CD14-positive monocyte (primary cell): Measurements from ENCODE around the gene DNAH14. TPM values are rescaled to one million over a fixed set of nuclear protein-coding genes. Genes with fewer than 3 reads are reported as not detected.

Source experiments
- DNase-seq, 3 donors: peaks; one replicate each; pipeline ENCODE4 v3.0.0-alpha.2; 2011 to 2022
- H2AFZ ChIP-seq: 2 replicates; pipeline ENCODE4 v1.6.0; 2012; ENCODE audit warnings: mild to moderate bottlenecking, low read depth, low read length, inconsistent platforms; ENCODE audit not compliant: insufficient read depth, poor library complexity, severe bottlenecking
- H3K27ac ChIP-seq, 2 donors: 1 replicate in 1 of 2; 2 replicates in 1 of 2; pipeline ENCODE4 v1.5.1; 2012 to 2013; ENCODE audit warnings: low read length in 2 of 2, control low read depth in 1 of 2, inconsistent platforms in 1 of 2, low read depth in 1 of 2, mild to moderate bottlenecking in 1 of 2
- H3K27me3 ChIP-seq, 2 donors: one replicate each; pipeline versions ENCODE4 v1.6.0 to v1.6.1; 2011 to 2013; ENCODE audit warnings: low read length in 2 of 2; ENCODE audit not compliant: control insufficient read depth in 2 of 2, insufficient read depth in 2 of 2
- H3K36me3 ChIP-seq, 2 donors: replicated peaks in 1 of 2; 1 replicate in 1 of 2; 2 replicates in 1 of 2; pipeline versions ENCODE4 v1.5.1 to v1.6.1; 2012 to 2013; ENCODE audit warnings: low read length in 2 of 2, control low read depth in 1 of 2, inconsistent platforms in 1 of 2, mild to moderate bottlenecking in 1 of 2; ENCODE audit not compliant: insufficient read depth in 2 of 2, control insufficient read depth in 1 of 2
- H3K4me1 ChIP-seq, 2 donors: 1 replicate in 1 of 2; 2 replicates in 1 of 2; pipeline versions ENCODE4 v1.5.1 to v1.6.1; 2012 to 2013; ENCODE audit warnings: low read length in 2 of 2, control low read depth in 1 of 2, inconsistent platforms in 1 of 2, mild to moderate bottlenecking in 1 of 2, moderate library complexity in 1 of 2; ENCODE audit not compliant: insufficient read depth in 2 of 2, control insufficient read depth in 1 of 2
- H3K4me2 ChIP-seq: replicated peaks from 2 replicates; pipeline ENCODE3; 2012; ENCODE audit warnings: low read length, moderate library complexity, mild to moderate bottlenecking; ENCODE audit not compliant: poor library complexity, severe bottlenecking; ENCODE audit errors: extremely low read depth
- H3K4me3 ChIP-seq, 3 experiments: fragments of 200-600 bp in 1 of 3; sonication (generic) in 1 of 3; replicated peaks in 1 of 3; 1 replicate in 2 of 3; 2 replicates in 1 of 3; pipeline ENCODE4 v1.5.1; 2011 to 2013; ENCODE audit warnings: low read length in 3 of 3, mild to moderate bottlenecking in 3 of 3, control low read depth in 2 of 3, low read depth in 2 of 3, inconsistent platforms in 1 of 3, moderate library complexity in 1 of 3
- H3K79me2 ChIP-seq: 2 replicates; pipeline ENCODE4 v1.6.0; 2012; ENCODE audit warnings: mild to moderate bottlenecking, control low read depth, inconsistent platforms, low read length, moderate library complexity; ENCODE audit not compliant: insufficient read depth
- H3K9ac ChIP-seq: 2 replicates; pipeline ENCODE4 v1.6.0; 2017; ENCODE audit warnings: low read length, mild to moderate bottlenecking; ENCODE audit not compliant: insufficient read depth, poor library complexity, severe bottlenecking
- H3K9me3 ChIP-seq, 2 donors: replicated peaks in 1 of 2; 1 replicate in 1 of 2; 2 replicates in 1 of 2; pipeline versions ENCODE4 v1.5.1 to v1.6.1; 2012 to 2013; ENCODE audit warnings: low read length in 2 of 2, control low read depth in 1 of 2; ENCODE audit not compliant: control insufficient read depth in 1 of 2, insufficient read depth in 1 of 2
- H4K20me1 ChIP-seq: 2 replicates; pipeline ENCODE4 v1.6.0; 2012; ENCODE audit warnings: mild to moderate bottlenecking, low read length, control low read depth, moderate library complexity; ENCODE audit not compliant: insufficient read depth
- H3K27ac Mint-ChIP-seq, 7 donors: one replicate each; pipeline ENCODE4 v1.8.0; 2020; ENCODE audit warnings: mild to moderate bottlenecking in 7 of 7, mixed read lengths in 7 of 7, moderate library complexity in 6 of 7, inconsistent platforms in 2 of 7
- H3K27me3 Mint-ChIP-seq, 3 donors: one replicate each; pipeline ENCODE4 v1.8.0; 2021 to 2022; ENCODE audit warnings: low read depth in 3 of 3, mild to moderate bottlenecking in 3 of 3, mixed read lengths in 3 of 3, moderate library complexity in 3 of 3, inconsistent platforms in 1 of 3
- H3K36me3 Mint-ChIP-seq, 2 donors: one replicate each; pipeline ENCODE4 v1.8.0; 2020; ENCODE audit warnings: mixed read lengths in 2 of 2, inconsistent platforms in 1 of 2, mild to moderate bottlenecking in 1 of 2
- H3K4me1 Mint-ChIP-seq: one replicate; pipeline ENCODE4 v1.8.0; 2020; ENCODE audit warnings: mild to moderate bottlenecking, mixed read lengths
- H3K4me3 Mint-ChIP-seq, 2 donors: one replicate each; pipeline ENCODE4 v1.8.0; 2020; ENCODE audit warnings: mild to moderate bottlenecking in 2 of 2, mixed read lengths in 2 of 2, moderate library complexity in 1 of 2
- H3K9me3 Mint-ChIP-seq, 7 donors: one replicate each; pipeline ENCODE4 v1.8.0; 2020 to 2022; ENCODE audit warnings: mixed read lengths in 7 of 7, mild to moderate bottlenecking in 6 of 7, moderate library complexity in 6 of 7, inconsistent platforms in 2 of 7
- WGBS: methylation state at CpG from one replicate; pipeline ENCODE4 v1.1.5; 2013; ENCODE audit warnings: missing lambda C conversion rate; ENCODE audit not compliant: insufficient coverage; 5-methylcytosine and 5-hydroxymethylcytosine counted together
- intact Hi-C, 2 donors: fragments of 100-400 bp; cut with micrococcal nuclease; formaldehyde crosslinking; loops; one replicate each; pipeline versions ENCODE4 v1.15.0 to v1.15.1; 2023
- polyA plus RNA-seq, 3 donors: library from polyadenylated mRNA; depleted of rRNA in 1 of 3; unstranded in 2 of 3; stranded (reverse) in 1 of 3; fragments of 300-500 nt in 2 of 3; fragments of >200 nt in 1 of 3; fragmentation: Illumina TruSeq in 2 of 3; gene quantifications; 1 replicate in 2 of 3; 2 replicates in 1 of 3; pipeline ENCODE4 v1.2.3, GENCODE V29; 2012 to 2021
- TF ChIP-seq, protein P1 (sequence below): fragments of 200-600 bp; IDR thresholded peaks from one replicate; pipeline ENCODE4 v1.8.0; 2022; ENCODE audit warnings: antibody characterized with exemption, mild to moderate bottlenecking

DNAH14 gene
- polyA plus RNA-seq, 3 donors, result 0.83 TPM; not detected in 2

DNA sequence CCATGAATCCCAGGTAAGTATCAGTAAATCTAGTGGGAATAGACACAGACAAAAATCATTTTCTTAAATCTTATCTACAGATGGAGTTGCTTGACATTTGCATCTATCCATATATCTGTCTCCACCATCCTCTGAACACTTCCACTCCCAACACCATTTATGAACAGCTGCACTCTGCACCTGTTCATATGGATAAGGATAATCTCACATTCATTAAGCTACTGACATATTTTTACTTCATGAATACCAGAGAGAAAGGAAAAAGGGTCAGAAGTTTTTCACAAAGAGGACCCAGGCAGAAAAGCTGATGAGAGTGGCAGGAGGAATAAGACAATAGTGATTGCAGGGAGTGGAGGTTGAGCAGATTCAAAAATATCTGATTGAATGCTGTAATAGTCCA, 222.6 kb downstream of the DNAH14 start:
- Histone ChIP-seq H3K27me3 (no peaks in the 10 kb centered on the region), H3K9me3 (no peaks in the 10 kb centered on the region), H3K4me1 (no peaks in the 10 kb centered on the region), H3K4me3 (no peak overlapping the region), H3K9ac (no peak overlapping the region), H3K79me2 (no peaks in the 10 kb centered on the region), H3K4me2 (no peak overlapping the region), H3K27ac (no peak overlapping the region), H4K20me1 (no peaks in the 10 kb centered on the region), H2AFZ (no peak overlapping the region), H3K36me3 (no peaks in the 10 kb centered on the region)
- DNase-seq, result no peak
- Mint-ChIP-seq H3K4me1 (no peaks in the 10 kb centered on the region), H3K27ac (no peak overlapping the region), H3K27me3 (no peaks in the 10 kb centered on the region), H3K4me3 (no peak overlapping the region), H3K36me3 (no peaks in the 10 kb centered on the region), H3K9me3 (peaks cover 0 to 9% (median 3%) of the 10 kb centered on the region in 7 donors)
- TF ChIP-seq, protein P1, sequence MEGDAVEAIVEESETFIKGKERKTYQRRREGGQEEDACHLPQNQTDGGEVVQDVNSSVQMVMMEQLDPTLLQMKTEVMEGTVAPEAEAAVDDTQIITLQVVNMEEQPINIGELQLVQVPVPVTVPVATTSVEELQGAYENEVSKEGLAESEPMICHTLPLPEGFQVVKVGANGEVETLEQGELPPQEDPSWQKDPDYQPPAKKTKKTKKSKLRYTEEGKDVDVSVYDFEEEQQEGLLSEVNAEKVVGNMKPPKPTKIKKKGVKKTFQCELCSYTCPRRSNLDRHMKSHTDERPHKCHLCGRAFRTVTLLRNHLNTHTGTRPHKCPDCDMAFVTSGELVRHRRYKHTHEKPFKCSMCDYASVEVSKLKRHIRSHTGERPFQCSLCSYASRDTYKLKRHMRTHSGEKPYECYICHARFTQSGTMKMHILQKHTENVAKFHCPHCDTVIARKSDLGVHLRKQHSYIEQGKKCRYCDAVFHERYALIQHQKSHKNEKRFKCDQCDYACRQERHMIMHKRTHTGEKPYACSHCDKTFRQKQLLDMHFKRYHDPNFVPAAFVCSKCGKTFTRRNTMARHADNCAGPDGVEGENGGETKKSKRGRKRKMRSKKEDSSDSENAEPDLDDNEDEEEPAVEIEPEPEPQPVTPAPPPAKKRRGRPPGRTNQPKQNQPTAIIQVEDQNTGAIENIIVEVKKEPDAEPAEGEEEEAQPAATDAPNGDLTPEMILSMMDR, result no peak
- intact Hi-C loops, result no loop called here

DNA sequence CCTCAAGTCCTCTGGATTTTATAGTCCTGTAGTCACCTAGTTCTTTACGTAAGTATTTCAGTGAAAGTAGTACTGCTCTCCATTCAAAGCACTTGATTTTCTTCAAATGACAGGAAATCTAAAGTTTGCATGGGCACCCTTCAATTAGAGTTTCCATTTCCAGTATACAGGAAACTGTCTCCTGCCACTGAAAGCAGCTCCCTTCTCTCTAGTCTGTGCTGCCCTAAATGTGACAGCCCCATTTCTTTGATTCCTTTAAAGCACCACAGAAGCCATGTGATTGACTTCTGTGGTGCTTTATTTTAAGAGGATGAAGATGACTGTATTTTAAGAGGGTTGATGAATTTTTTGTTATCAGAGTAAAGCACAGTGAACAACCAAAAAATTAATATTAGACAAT, 226.1 kb downstream of the DNAH14 start:
- no peak overlapping the region for H3K27ac ChIP-seq
- no peak overlapping the region for H3K9ac ChIP-seq
- no peaks in the 10 kb centered on the region for H3K79me2 ChIP-seq
- H3K9me3 ChIP-seq, result no peaks in the 10 kb centered on the region
- Mint-ChIP-seq H3K36me3 (no peaks in the 10 kb centered on the region), H3K4me1 (no peaks in the 10 kb centered on the region), H3K27me3 (no peaks in the 10 kb centered on the region), H3K27ac (no peak overlapping the region), H3K4me3 (no peak overlapping the region), H3K9me3 (peaks cover 0 to 4% (median 0%) of the 10 kb centered on the region in 7 donors)
- no CpG with 5 or more reads among the region's 1 CpG for WGBS
- no peak overlapping the region for H2AFZ ChIP-seq
- H3K36me3 ChIP-seq, result no peaks in the 10 kb centered on the region
- no peak overlapping the region for H3K4me3 ChIP-seq
- no peak for DNase-seq
- intact Hi-C loops, result no loop called here
- H3K27me3 ChIP-seq, result no peaks in the 10 kb centered on the region
- H3K4me1 ChIP-seq, result no peaks in the 10 kb centered on the region
- H3K4me2 ChIP-seq, result no peak overlapping the region
- no peaks in the 10 kb centered on the region for H4K20me1 ChIP-seq
- TF ChIP-seq, protein P1, result no peak
